Fibroblast of skin of right quadriceps (primary cell): ENCODE data around the gene SNN.

ENCODE experiments used
- DNase-seq: peaks from one replicate; pipeline ENCODE4 v3.0.0-alpha.2; 2013

Gene SNN

DNA sequence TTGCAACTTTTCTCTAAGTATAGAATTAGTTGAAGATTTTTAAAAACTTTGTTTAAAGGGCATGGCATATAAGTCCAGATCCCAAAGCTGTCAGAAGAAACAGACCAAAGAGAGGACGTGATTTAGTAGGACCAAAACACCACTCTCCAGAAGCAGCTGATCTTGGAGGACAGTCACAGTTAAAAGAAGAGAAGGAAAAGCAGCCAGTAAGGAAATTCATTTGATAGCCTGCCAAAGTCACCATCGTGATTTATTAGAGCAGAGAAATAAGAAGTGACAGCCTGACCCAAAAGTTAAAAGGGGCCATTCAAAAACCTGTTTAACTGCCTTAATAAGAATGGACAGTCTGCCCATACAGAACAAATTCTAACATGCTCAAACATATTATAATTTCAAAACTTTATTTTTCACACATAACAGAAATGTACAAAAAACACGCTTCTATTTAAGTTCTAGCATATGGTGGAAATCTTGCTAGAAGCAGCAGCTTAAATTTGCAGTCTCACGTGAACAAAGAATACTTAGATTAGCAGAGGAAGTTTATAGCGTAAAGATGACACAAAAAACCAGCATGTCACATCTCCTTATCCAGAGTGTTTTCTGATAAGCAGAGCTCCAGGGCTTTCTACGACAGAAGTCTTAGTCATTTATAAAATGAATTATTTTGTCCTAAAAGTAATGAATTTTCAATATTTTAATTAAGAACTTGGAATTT is 37.2 kb downstream of the SNN start:
- no peak for DNase-seq

- DNase-seq, result no peak
These were observed 38.0 kb downstream of the SNN start for GRCh38 chr16:11706180-11706742.

GRCh38 chr16:11707679-11708197 is 39.5 kb downstream of the SNN start:
- DNase-seq, result no peak

GRCh38 chr16:11708421-11708820 is 40.2 kb downstream of the SNN start:
- peak; percentile 25 for DNase-seq

DNA sequence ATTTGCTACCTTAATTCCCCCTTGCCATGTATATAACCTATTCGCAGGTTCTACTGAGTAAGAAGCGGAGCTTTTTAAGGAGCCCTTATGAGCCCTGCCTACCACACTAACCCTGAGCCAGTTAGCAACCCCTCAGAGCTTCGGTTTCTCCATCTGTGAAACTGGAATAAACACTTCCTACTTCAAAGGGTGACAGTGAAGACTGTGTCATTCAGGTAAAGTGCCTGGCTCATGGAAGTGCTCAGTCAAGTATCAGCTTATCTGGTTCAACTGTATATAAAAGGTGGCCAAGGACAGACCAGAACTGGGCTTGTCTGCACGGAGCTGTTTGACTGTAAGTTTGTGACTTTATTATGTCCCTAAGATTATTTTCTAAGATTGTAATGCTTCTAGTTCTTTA is 43.4 kb downstream of the SNN start:
- DNase-seq, result no peak

DNA sequence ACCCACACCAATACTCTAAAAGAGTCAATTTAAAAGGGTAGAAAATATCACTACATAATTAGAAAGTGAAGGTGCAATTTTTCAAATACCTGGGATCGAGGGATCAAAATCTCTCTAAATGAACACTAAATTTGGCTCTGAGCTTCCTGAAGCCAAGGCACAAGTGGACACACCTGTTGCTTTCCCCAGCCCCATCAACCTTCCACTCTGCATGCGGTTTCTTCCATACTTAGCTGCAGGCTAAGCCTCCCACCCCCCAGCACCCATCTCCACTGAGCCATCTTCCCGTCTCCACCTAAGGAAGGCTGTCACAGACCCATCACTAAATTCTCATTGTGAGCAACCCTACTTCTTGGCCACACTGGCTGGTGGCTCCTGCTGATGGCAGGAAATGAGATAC is 43.9 kb downstream of the SNN start:
- no peak for DNase-seq

- no peak for DNase-seq
These were observed 47.1 kb downstream of the SNN start for GRCh38 chr16:11715246-11715947.

DNA sequence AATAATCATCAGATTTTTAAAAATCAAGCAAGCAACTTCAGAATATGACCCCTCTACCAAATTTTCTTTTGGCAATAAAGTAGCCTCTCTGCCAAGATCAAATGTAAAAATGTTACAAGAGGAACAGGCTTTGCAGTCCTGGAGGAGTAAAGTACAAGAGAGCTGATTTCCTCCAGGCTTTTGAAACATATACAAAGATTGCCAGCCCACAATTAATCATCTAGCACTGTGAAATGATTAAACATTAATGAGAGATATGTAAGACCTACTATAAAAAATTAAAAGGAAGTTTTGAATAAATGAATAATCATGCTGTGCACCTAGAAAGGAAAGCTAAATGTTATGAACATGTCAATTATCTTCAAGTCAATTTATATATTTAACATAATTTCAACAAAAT is 48.1 kb downstream of the SNN start:
- no peak for DNase-seq

- no peak for DNase-seq
These were observed 49.6 kb downstream of the SNN start for GRCh38 chr16:11717811-11718210.

DNA sequence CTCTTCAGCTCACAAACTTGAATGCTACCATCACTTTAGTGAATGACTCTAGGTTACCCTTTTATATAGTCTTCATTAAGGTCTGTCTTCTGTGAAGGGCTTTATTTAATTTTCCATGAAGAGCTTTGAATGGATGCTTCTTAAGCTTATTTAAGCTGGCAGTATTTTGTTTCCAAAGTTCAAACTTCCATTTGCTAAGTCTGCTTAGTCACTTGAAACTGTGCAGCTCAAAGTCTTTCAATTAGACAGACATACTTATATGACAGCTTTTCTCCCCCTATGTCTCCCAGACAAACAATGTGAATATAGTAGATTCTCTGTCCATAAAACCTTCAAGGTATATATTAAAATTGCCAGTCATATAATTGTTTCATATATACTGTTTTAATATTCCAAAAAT is 50.9 kb downstream of the SNN start:
- no peak for DNase-seq

GRCh38 chr16:11719762-11720161 is 51.5 kb downstream of the SNN start:
- no peak for DNase-seq

DNA sequence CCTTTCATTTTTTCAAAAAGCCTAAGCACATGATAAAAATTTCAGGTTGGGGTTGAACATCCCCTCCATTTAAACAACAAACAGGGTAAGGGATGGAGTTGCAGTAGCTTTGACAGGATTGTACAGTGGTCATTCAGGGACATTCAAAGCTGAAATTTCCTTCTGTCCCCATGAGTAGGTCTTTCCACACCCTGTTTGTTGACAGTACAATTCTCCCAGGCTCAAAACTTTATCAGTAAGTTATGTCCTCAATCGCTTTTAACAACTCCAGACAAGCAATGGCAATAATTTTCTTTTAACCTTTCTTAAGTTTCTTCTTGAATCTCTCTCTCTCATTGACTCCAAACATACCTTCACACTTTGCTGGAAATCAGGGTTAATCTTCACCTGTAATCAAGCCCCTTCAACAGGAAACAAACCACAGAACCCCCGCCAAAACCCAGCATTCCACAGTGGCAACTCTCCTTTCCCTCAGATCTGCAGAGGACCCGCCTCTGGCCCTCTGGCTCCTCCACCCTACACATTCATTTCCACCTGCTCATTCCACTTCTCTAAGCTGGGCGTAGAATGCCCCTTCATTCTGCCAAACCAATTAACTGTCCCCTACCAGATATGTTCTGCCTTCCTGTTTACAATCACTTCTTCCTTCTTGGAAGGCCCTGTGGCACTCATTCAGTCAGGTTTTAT is 53.7 kb downstream of the SNN start:
- no peak for DNase-seq

GRCh38 chr16:11722468-11722808 is 54.2 kb downstream of the SNN start:
- no peak for DNase-seq

GRCh38 chr16:11725457-11725856 is 57.2 kb downstream of the SNN start:
- DNase-seq, result no peak

GRCh38 chr16:11726008-11726407 is 57.8 kb downstream of the SNN start:
- DNase-seq, result no peak

DNA sequence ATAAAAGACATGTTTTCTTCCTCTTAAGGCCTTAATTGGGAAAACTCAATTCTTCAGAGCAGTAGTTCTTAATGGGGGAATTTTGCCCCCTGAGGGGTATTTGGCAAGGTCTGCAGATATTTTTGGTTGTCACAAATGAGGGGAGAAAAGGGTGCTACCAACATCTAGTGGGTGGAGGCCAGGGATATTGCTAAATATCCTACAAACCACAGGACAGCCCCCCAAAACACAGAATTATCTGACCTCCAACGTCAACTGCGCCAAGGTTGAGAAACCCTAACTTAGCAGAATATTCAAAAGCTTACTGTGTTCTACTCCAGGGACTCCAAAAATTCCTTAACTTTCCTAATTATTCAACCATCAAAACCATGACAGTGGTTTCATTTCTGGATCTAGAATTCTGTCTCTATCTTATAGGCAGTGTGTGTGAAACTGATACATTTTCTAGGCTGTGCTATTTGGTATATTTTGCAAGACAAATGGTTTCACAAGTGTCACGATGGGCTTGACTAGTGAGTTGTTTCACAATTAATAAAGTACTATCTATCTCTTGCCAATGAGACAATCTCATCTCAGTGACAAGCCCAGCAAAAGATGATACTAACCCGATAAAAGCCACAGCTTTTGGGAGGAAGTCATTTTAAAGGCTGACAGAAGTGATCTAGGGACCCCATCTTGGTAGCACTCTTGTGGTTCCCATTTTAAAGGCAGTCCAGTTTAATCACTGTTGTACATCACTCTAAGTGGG is 59.7 kb downstream of the SNN start:
- no peak for DNase-seq
